Neural cell (in vitro differentiated cells): Measurements from ENCODE around the gene KRTDAP. TPM values are rescaled to one million over a fixed set of nuclear protein-coding genes. Genes with fewer than 3 reads are reported as not detected.

Experiments used
- H2AFZ ChIP-seq: fragments of 200-600, 300-800 bp; sonication (generic), shearing (Covaris generic); 2 replicates; pipeline ENCODE4 v1.6.0; 2014; ENCODE audit warnings: low read depth, mild to moderate bottlenecking, antibody characterized with exemption, low read length, moderate library complexity
- H3F3A ChIP-seq: fragments of 200-600 bp; shearing (Covaris generic); 2 replicates; pipeline ENCODE4 v1.6.1; 2016; ENCODE audit warnings: mild to moderate bottlenecking, moderate library complexity, mixed read lengths, antibody characterized with exemption, low read length; ENCODE audit not compliant: insufficient read depth, poor library complexity, severe bottlenecking
- H3K27ac ChIP-seq: fragments of 200-600, 300-800 bp; sonication (generic), shearing (Covaris generic); 2 replicates; pipeline ENCODE4 v1.5.1; 2014; ENCODE audit warnings: mild to moderate bottlenecking, low read length, moderate library complexity
- H3K27me3 ChIP-seq: fragments of 300-800, 200-600 bp; sonication (generic), shearing (Covaris generic); 2 replicates; pipeline ENCODE4 v1.6.0; 2014; ENCODE audit warnings: mild to moderate bottlenecking, low read depth, low read length, moderate library complexity; ENCODE audit not compliant: insufficient read depth
- H3K36me3 ChIP-seq: fragments of 300-800, 200-600 bp; sonication (generic), shearing (Covaris generic); 2 replicates; pipeline ENCODE4 v1.5.1; 2014; ENCODE audit warnings: mild to moderate bottlenecking, antibody characterized with exemption, low read length, moderate library complexity; ENCODE audit not compliant: insufficient read depth
- H3K4me2 ChIP-seq: fragments of 300-800, 200-600 bp; sonication (generic), shearing (Covaris generic); 2 replicates; pipeline ENCODE4 v1.6.0; 2014; ENCODE audit warnings: mild to moderate bottlenecking, low read length
- H3K4me3 ChIP-seq: fragments of 300-800, 200-600 bp; sonication (generic), shearing (Covaris generic); 2 replicates; pipeline ENCODE4 v1.5.1; 2014; ENCODE audit warnings: mild to moderate bottlenecking, low read length, moderate library complexity
- H3K79me2 ChIP-seq: fragments of 200-600 bp; shearing (Covaris generic); replicated peaks from 2 replicates; pipeline ENCODE4 v1.6.0; 2014; ENCODE audit warnings: mild to moderate bottlenecking, low read length, moderate library complexity; ENCODE audit not compliant: insufficient read depth
- H3K9ac ChIP-seq: fragments of 300-800, 200-600 bp; sonication (generic), shearing (Covaris generic); 2 replicates; pipeline ENCODE4 v1.6.1; 2016; ENCODE audit warnings: mild to moderate bottlenecking, low read length, mixed read lengths
- H3K9me2 ChIP-seq: fragments of 200-600 bp; shearing (Covaris generic); 2 replicates; pipeline ENCODE4 v1.6.1; 2016; ENCODE audit warnings: mild to moderate bottlenecking, low read length, mixed read lengths; ENCODE audit not compliant: insufficient read depth
- H3K9me3 ChIP-seq: fragments of 200-600, 300-800 bp; sonication (generic), shearing (Covaris generic); 2 replicates; pipeline ENCODE4 v1.6.1; 2016; ENCODE audit warnings: mild to moderate bottlenecking, mixed run types, low read length, moderate library complexity, mixed read lengths
- H4K20me1 ChIP-seq: fragments of 200-600 bp; shearing (Covaris generic); 2 replicates; pipeline ENCODE4 v1.6.1; 2016; ENCODE audit warnings: mild to moderate bottlenecking, mixed run types; ENCODE audit not compliant: insufficient read depth
- CTCF ChIP-seq: fragments of 450-650 bp; IDR thresholded peaks from 2 replicates; pipeline ENCODE4 v1.5.1; 2014; ENCODE audit warnings: antibody characterized with exemption, mild to moderate bottlenecking, moderate library complexity; ENCODE audit not compliant: poor library complexity, severe bottlenecking
- EP300 ChIP-seq: fragments of 450-650 bp; conservative IDR thresholded peaks from 2 replicates; pipeline ENCODE4 v1.6.1; 2014; ENCODE audit warnings: antibody characterized with exemption, mild to moderate bottlenecking, moderate library complexity; ENCODE audit not compliant: poor library complexity, severe bottlenecking
- EZH2 ChIP-seq: fragments of 200-600, 300-800 bp; shearing (Covaris generic), sonication (generic); IDR thresholded peaks from 2 replicates; pipeline ENCODE4 v1.6.1; 2014; ENCODE audit warnings: antibody characterized with exemption, low read length, borderline replicate concordance, mild to moderate bottlenecking; ENCODE audit not compliant: insufficient read depth, poor library complexity, severe bottlenecking
- MXI1 ChIP-seq: fragments of 450-650 bp; conservative IDR thresholded peaks from 2 replicates; pipeline ENCODE4 v1.6.1; 2014; ENCODE audit warnings: antibody characterized with exemption, mild to moderate bottlenecking; ENCODE audit not compliant: poor library complexity, severe bottlenecking
- POLR2AphosphoS5 ChIP-seq: IDR thresholded peaks from 2 replicates; pipeline ENCODE4 v1.6.1; 2012
- RAD21 ChIP-seq: fragments of 450-650 bp; conservative IDR thresholded peaks from 2 replicates; pipeline ENCODE4 v1.6.1; 2014; ENCODE audit warnings: antibody characterized with exemption, mild to moderate bottlenecking, moderate library complexity
- REST ChIP-seq: IDR thresholded peaks from 2 replicates; pipeline ENCODE4 v1.6.1; 2012; ENCODE audit warnings: borderline replicate concordance
- SMC3 ChIP-seq: fragments of 450-650 bp; conservative IDR thresholded peaks from 2 replicates; pipeline ENCODE4 v1.6.1; 2014; ENCODE audit warnings: antibody characterized with exemption, mild to moderate bottlenecking, moderate library complexity; ENCODE audit not compliant: poor library complexity
- TAF1 ChIP-seq: IDR thresholded peaks from 2 replicates; pipeline ENCODE4 v1.6.1; 2012; ENCODE audit warnings: low read depth
- polyA plus RNA-seq: library from polyadenylated mRNA; depleted of rRNA; stranded (reverse); fragments of >200 nt; gene quantifications from 2 replicates; pipeline ENCODE4 v1.2.3, GENCODE V29; 2014

The KRTDAP gene
- polyA plus RNA-seq, 1 donor from 2014 or later: not detected

- no peak overlapping the region for H3K4me3 ChIP-seq
- H2AFZ ChIP-seq: no peak overlapping the region
- H3F3A ChIP-seq: no peaks in the 10 kb centered on the region
- no peak overlapping the region for H3K27ac ChIP-seq
- H3K9ac ChIP-seq: no peak overlapping the region
- H3K9me3 ChIP-seq: no peaks in the 10 kb centered on the region
- H3K79me2 ChIP-seq: no peaks in the 10 kb centered on the region
- TF ChIP-seq POLR2AphosphoS5 (no peak), MXI1 (no peak), SMC3 (no peak), REST (no peak), RAD21 (no peak), TAF1 (no peak), CTCF (no peak), EP300 (no peak), EZH2 (no peak)
- H3K27me3 ChIP-seq: no peaks in the 10 kb centered on the region
- no peaks in the 10 kb centered on the region for H3K9me2 ChIP-seq
- no peak overlapping the region for H3K4me2 ChIP-seq
- no peaks in the 10 kb centered on the region for H3K36me3 ChIP-seq
- no peaks in the 10 kb centered on the region for H4K20me1 ChIP-seq
Observed at GRCh38 chr19:35502751-35503150, 12.5 kb upstream of the KRTDAP start.

GRCh38 chr19:35501684-35502083 lies 11.4 kb upstream of the KRTDAP start:
- Histone ChIP-seq H2AFZ (no peak overlapping the region), H3K4me3 (no peak overlapping the region), H3K9me3 (no peaks in the 10 kb centered on the region), H4K20me1 (no peaks in the 10 kb centered on the region), H3F3A (no peaks in the 10 kb centered on the region), H3K9ac (no peak overlapping the region), H3K27ac (no peak overlapping the region), H3K9me2 (no peaks in the 10 kb centered on the region), H3K4me2 (no peak overlapping the region), H3K79me2 (no peaks in the 10 kb centered on the region), H3K27me3 (no peaks in the 10 kb centered on the region), H3K36me3 (no peaks in the 10 kb centered on the region)
- TF ChIP-seq EP300: no peak
- no peak for TF ChIP-seq EZH2
- TF ChIP-seq POLR2AphosphoS5: no peak
- TF ChIP-seq MXI1: no peak
- TF ChIP-seq REST: no peak
- no peak for TF ChIP-seq RAD21
- no peak for TF ChIP-seq CTCF
- no peak for TF ChIP-seq SMC3
- no peak for TF ChIP-seq TAF1
